ENCODE data around the gene ZFYVE28. TPM values are rescaled to one million over a fixed set of nuclear protein-coding genes. Genes with fewer than 3 reads are reported as not detected.
"Not testable (repeated sequence)": the region's sequence is repeated elsewhere in the genome, so short reads cannot be mapped to it uniquely, and the experiment has no call there.

Gene ZFYVE28
- total RNA-seq, 1 donor from 2014 or later, result 16.6 TPM

DNA sequence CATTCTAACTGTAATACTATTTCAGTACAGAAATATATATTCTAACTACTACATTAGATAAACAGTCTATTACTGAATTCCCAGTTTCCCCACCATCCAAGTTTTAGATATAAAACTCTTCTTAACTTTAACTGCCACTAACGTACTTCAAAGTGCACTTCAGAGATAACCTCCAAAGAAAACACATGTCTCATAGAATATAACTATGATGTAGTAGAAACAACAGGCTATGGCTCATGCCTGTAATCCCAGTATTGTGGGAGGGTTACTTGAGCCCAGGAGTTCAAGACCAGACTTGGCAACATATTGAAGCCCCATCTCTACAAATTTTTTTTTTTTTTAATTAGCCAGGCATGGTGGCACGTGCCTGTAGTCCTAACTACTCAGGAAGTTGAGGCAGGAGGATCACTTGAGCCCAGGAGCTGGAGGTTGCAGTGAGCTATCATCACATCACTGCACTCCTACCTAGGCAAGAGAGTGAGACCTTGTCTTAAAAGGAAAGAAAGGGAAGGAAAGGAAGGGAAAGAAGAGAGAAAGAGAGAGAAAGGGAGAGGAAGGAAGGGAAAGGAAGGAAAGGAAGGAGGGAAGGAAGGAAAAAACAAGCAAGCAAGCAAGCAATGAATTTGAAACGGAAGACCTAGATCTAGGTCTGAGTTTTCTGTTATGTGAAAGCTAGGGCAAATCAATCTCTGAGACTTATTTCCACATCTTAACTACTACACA, 181.3 kb downstream of the ZFYVE28 start:
- Histone ChIP-seq H3K4me1 (peaks cover 32% of the 10 kb centered on the region), H3K27ac (no peak overlapping the region), H3K27me3 (no peaks in the 10 kb centered on the region), H3K4me3 (no peak overlapping the region), H3K36me3 (peaks cover 18% of the 10 kb centered on the region), H3K9me3 (no peaks in the 10 kb centered on the region)
- TF ChIP-seq, protein P1, sequence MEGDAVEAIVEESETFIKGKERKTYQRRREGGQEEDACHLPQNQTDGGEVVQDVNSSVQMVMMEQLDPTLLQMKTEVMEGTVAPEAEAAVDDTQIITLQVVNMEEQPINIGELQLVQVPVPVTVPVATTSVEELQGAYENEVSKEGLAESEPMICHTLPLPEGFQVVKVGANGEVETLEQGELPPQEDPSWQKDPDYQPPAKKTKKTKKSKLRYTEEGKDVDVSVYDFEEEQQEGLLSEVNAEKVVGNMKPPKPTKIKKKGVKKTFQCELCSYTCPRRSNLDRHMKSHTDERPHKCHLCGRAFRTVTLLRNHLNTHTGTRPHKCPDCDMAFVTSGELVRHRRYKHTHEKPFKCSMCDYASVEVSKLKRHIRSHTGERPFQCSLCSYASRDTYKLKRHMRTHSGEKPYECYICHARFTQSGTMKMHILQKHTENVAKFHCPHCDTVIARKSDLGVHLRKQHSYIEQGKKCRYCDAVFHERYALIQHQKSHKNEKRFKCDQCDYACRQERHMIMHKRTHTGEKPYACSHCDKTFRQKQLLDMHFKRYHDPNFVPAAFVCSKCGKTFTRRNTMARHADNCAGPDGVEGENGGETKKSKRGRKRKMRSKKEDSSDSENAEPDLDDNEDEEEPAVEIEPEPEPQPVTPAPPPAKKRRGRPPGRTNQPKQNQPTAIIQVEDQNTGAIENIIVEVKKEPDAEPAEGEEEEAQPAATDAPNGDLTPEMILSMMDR (IDR thresholded peaks at IDR 0.05), result no peak
- DNase-seq (no peak), ATAC-seq (no peak)
- intact Hi-C loops (cut with DNase I), result loop anchor here (10.0 kb wide), 1 partner anchor 188 kb away; no protein-coding TSS in a partner anchor

DNA sequence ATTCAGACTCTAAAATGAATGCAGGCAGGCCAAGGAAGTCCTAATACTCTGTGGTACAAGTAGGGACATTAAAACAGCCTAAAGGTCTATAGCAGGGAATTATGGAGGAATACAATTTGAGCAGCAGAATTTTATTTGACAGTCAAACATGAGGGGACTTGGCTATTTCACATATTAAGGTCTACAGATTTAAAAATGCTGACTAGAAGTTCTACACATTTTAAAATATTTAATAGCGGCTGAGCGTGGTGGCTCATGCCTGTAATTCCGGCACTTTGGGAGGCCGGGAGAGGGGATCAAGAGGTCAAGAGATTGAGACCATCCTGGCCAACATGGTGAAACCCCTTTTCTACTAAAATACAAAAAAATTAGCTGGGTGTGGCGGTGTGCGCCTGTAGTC, 187.4 kb downstream of the ZFYVE28 start:
- TF ChIP-seq, protein P1 (IDR thresholded peaks at IDR 0.05), result no peak
- Histone ChIP-seq H3K4me1 (no peaks in the 10 kb centered on the region), H3K36me3 (peaks cover 29% of the 10 kb centered on the region), H3K4me3 (no peak overlapping the region), H3K27me3 (no peaks in the 10 kb centered on the region), H3K9me3 (no peaks in the 10 kb centered on the region), H3K27ac (no peak overlapping the region)
- intact Hi-C loops (cut with DNase I), result loop anchor here (10.0 kb wide), 1 partner anchor 194 kb away; no protein-coding TSS in a partner anchor
- no peak for DNase-seq
- ATAC-seq, result no peak

DNA sequence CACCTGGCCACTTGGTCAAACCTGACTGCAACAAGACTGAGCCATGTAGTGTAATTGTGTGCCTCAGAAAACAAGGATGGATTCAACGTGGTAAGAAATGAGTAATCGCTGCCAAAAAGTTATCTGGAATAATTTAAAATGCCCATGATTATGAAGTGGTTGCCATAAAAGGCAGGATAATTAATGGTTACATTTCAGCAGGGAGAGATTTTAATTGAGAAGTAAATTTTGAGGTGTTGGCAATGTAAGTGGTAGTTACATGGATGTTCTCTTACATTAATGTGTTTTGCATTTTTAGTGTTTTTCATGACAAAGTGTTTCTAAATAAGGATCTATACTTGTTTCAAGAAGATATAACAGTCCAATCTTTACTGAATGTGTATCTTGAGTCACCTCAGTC, 192.2 kb downstream of the ZFYVE28 start:
- H3K9me3 ChIP-seq, result no peaks in the 10 kb centered on the region
- DNase-seq (no peak), ATAC-seq (no peak)
- peaks cover 16% of the 10 kb centered on the region for H3K36me3 ChIP-seq
- no peak overlapping the region for H3K27ac ChIP-seq
- TF ChIP-seq, protein P1 (IDR thresholded peaks at IDR 0.05), result no peak
- intact Hi-C loops (cut with DNase I), result no loop called here
- H3K4me3 ChIP-seq, result no peak overlapping the region
- H3K4me1 ChIP-seq, result no peaks in the 10 kb centered on the region
- H3K27me3 ChIP-seq, result no peaks in the 10 kb centered on the region

DNA sequence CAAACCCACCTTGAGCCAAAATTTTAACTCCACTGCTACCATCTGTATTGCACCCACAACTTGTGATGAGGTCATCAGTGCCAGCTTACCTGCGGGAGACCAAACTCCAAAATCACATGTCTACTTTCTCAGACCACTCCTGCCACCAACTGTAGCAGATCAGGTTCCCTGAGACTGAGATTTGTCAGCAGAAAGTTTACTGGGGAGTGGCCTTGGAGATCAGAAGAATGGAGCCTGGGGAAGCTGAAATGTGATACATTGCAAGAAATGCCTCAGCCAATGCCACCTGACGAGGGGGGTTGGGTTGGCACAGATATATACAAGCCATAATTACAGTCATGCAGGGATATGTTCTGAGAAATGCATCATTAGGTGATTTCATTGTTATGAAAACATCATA, 195.6 kb downstream of the ZFYVE28 start:
- H3K9me3 ChIP-seq, result no peaks in the 10 kb centered on the region
- intact Hi-C loops (cut with DNase I), result no loop called here
- no peak for ATAC-seq
- H3K36me3 ChIP-seq, result peaks cover 7% of the 10 kb centered on the region
- TF ChIP-seq, protein P1 (IDR thresholded peaks at IDR 0.05), result no peak
- H3K27me3 ChIP-seq, result no peaks in the 10 kb centered on the region
- H3K4me1 ChIP-seq, result peaks cover 5% of the 10 kb centered on the region
- H3K4me3 ChIP-seq, result no peak overlapping the region
- no peak for DNase-seq
- no peak overlapping the region for H3K27ac ChIP-seq

DNA sequence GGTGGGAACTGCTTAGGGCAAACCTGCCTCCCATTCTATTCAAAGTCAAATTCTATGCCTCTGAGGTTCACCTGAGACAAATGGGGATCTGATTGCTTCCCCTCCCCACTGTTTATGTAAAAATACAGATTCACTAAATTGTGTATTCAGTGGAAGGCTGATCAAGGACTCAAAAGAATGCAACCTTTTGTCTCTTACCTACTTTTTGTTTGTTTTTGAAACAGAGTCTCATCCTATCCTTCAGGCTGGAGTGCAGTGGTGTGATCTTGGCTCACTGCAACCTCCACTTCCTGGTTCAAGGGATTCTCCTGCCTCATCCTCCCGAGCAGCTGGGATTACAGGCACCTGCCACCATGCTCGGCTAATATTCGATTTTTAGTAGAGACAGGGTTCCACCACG, 197.1 kb downstream of the ZFYVE28 start:
- DNase-seq; H3K9me3 ChIP-seq; ATAC-seq; H3K4me1 ChIP-seq; H3K27me3 ChIP-seq; H3K4me3 ChIP-seq; H3K27ac ChIP-seq; H3K36me3 ChIP-seq; intact Hi-C loops (cut with DNase I): not testable (repeated sequence)

DNA sequence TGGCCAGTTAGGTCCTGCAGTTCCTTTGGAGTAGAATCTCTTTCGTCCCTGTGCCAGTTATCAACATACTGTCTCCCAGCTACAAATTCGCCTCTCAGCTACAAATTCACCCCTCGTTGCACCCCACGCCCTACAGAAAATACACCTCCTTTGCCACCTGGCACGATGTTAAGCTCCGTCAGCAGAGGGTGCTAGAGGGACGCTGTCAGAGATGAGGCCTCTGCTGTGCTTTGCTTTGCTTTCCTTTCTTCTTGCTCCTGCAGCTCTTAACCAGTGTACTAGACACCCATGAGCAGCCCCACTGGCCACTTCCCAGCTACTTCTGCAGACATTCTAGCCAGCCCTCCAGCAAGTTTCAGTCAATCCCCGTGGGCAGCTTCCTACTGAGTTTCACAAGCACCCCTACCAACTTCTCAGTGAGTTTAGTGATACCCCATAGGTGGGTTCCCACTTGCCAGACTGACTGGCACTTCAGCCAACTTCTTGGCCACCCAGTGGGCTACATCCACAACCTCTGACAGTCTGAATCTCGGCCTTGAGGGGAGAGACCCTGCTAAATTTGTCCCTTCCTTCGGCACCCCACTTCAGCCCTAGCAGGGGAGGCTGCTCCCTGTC, 198.3 kb downstream of the ZFYVE28 start:
- intact Hi-C loops (cut with DNase I), result no loop called here
- TF ChIP-seq, protein P1 (IDR thresholded peaks at IDR 0.05), result peak; percentile 84

More for the DNA sequence above, 198.3 kb downstream of the ZFYVE28 start:
- H3K4me3 ChIP-seq, result no peak overlapping the region
- peaks cover 5% of the 10 kb centered on the region for H3K4me1 ChIP-seq
- ATAC-seq (peak; percentile 95), DNase-seq (peak; percentile 78)
- H3K36me3 ChIP-seq, result no peaks in the 10 kb centered on the region
- H3K27me3 ChIP-seq, result no peaks in the 10 kb centered on the region
- no peaks in the 10 kb centered on the region for H3K9me3 ChIP-seq
- H3K27ac ChIP-seq, result no peak overlapping the region
